Spleen (tissue), 11 donors: ENCODE data around the gene ICE2. TPM values are rescaled to one million over a fixed set of nuclear protein-coding genes. Genes with fewer than 3 reads are reported as not detected.

Experiments
- DNase-seq: peaks from one replicate; pipeline ENCODE4 v3.0.0-alpha.2; 2020
- H3K27ac ChIP-seq, 8 donors: fragments of 200-600 bp; sonication (generic) in 7 of 8; 1 replicate in 4 of 8; 2 replicates in 4 of 8; pipeline versions ENCODE4 v1.5.0 to v1.8.0; 2016 to 2021; ENCODE audit warnings: inconsistent platforms in 4 of 8, mild to moderate bottlenecking in 4 of 8, moderate library complexity in 1 of 8
- H3K27me3 ChIP-seq, 7 donors: fragments of 200-600 bp; sonication (generic) in 6 of 7; replicated peaks in 1 of 7; 1 replicate in 4 of 7; 2 replicates in 3 of 7; pipeline versions ENCODE4 v1.5.0 to v1.8.0; 2016 to 2021; ENCODE audit warnings: inconsistent platforms in 3 of 7, mild to moderate bottlenecking in 1 of 7
- H3K36me3 ChIP-seq, 6 donors: fragments of 200-600 bp; sonication (generic) in 5 of 6; 1 replicate in 4 of 6; 2 replicates in 2 of 6; pipeline versions ENCODE4 v1.5.0 to v1.8.0; 2016 to 2021; ENCODE audit warnings: inconsistent platforms in 2 of 6
- H3K4me1 ChIP-seq, 6 donors: fragments of 200-600 bp; sonication (generic) in 5 of 6; 1 replicate in 3 of 6; 2 replicates in 3 of 6; pipeline versions ENCODE4 v1.5.0 to v1.8.0; 2016 to 2021; ENCODE audit warnings: inconsistent platforms in 3 of 6
- H3K4me3 ChIP-seq, 8 donors: fragments of 200-600 bp; sonication (generic) in 7 of 8; 1 replicate in 4 of 8; 2 replicates in 4 of 8; pipeline versions ENCODE4 v1.5.0 to v1.8.0; 2016 to 2021; ENCODE audit warnings: inconsistent platforms in 4 of 8, mild to moderate bottlenecking in 4 of 8, moderate library complexity in 2 of 8
- H3K9me3 ChIP-seq, 8 donors: fragments of 200-600 bp; sonication (generic) in 7 of 8; 1 replicate in 4 of 8; 2 replicates in 4 of 8; pipeline versions ENCODE4 v1.5.0 to v1.8.0; 2016 to 2021; ENCODE audit warnings: inconsistent platforms in 4 of 8
- POLR2A ChIP-seq, 3 donors: fragments of 450-650 bp; IDR thresholded peaks; one replicate each; pipeline ENCODE4 v1.5.1; 2017; ENCODE audit warnings: antibody characterized with exemption in 3 of 3, mild to moderate bottlenecking in 1 of 3
- POLR2AphosphoS5 ChIP-seq, 3 donors: sonication (generic); formaldehyde crosslinking; IDR thresholded peaks; one replicate each; pipeline ENCODE4 v1.5.1; 2017; ENCODE audit warnings: antibody characterized with exemption in 3 of 3
- WGBS, 5 donors: extraction: QIAGEN DNeasy Blood & Tissue Kit in 3 of 5; methylation state at CpG; one replicate each; pipeline versions ENCODE4 v1.1.5 to v1.1.7; 2013 to 2018; 5-methylcytosine and 5-hydroxymethylcytosine counted together
- intact Hi-C: fragments of 100-400 bp; cut with DNase I; formaldehyde crosslinking; loops from one replicate; pipeline ENCODE4 v1.15.0; 2023; ENCODE audit warnings: low total_unique reads
- polyA plus RNA-seq, 3 donors: library from polyadenylated mRNA; stranded (reverse); fragments of 200-250 nt; gene quantifications; one replicate each; pipeline ENCODE4 v1.2.1, GENCODE V29; 2013
- total RNA-seq, 7 donors: library from RNA; depleted of rRNA in 3 of 7; stranded (reverse); fragments of >200 nt in 3 of 7; fragmentation: NEBNext Ultra II Directional in 4 of 7; extraction: Animal tissue kit (Norgen Biotek cat#: 25700) in 4 of 7; gene quantifications; one replicate each; pipeline versions ENCODE4 v1.1.0 to v1.2.1, GENCODE V29; 2016 to 2021
- TF ChIP-seq, protein P1 (sequence below), 11 experiments: fragments of 200-600 bp in 7 of 11; fragments of 450-650 bp in 4 of 11; sonication (generic) in 4 of 11; IDR thresholded peaks in 8 of 11; conservative IDR thresholded peaks in 3 of 11; 1 replicate in 7 of 11; 2 replicates in 4 of 11; pipeline versions ENCODE4 v1.4.0 to v1.8.0; 2016 to 2021; ENCODE audit warnings: antibody characterized with exemption in 11 of 11, inconsistent platforms in 4 of 11, mild to moderate bottlenecking in 1 of 11
- donor health status: healthy with polysubstance abuse.
- donor health status: DM: no; HTN: no; CAD: no; lungs with moderate emphysema.
- donor health status: DM: no; HTN: no; CAD: no.
- donor health status: Bipolar disorder and iron deficiency.
- donor health status: healthy.
- donor health status: DM: no; HTN: no; CAD: no.
- donor health status: DM: yes; HTN: yes; CAD: no.

Gene ICE2
- total and polyA plus RNA-seq, 10 donors: 15.8 to 66.4 (median 46.9) TPM

DNA sequence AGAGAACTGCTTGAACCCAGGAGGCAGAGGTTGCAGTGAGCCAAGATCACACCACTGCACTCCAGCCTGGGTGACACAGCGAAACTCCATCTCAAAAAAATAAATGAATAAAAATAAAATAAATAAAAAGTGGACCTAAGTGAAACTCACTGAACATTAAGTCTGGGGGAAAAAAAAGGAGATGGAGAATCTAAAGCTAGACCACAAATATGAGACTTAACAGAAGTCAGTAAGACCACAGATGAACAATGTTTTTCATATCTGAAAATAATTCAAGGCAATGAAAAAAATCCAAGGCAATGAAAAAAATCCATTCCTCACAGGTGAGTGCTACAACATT, 99.8 kb downstream of the ICE2 start:
- WGBS, 5 donors: 95 to 100% (median 100%) methylated on average over 1 of the region's 1 CpG
- peaks cover 0 to 54% (median 7%) of the 10 kb centered on the region in 6 donors for H3K4me1 ChIP-seq
- H3K27me3 ChIP-seq: no peaks in the 10 kb centered on the region
- TF ChIP-seq, protein P1, sequence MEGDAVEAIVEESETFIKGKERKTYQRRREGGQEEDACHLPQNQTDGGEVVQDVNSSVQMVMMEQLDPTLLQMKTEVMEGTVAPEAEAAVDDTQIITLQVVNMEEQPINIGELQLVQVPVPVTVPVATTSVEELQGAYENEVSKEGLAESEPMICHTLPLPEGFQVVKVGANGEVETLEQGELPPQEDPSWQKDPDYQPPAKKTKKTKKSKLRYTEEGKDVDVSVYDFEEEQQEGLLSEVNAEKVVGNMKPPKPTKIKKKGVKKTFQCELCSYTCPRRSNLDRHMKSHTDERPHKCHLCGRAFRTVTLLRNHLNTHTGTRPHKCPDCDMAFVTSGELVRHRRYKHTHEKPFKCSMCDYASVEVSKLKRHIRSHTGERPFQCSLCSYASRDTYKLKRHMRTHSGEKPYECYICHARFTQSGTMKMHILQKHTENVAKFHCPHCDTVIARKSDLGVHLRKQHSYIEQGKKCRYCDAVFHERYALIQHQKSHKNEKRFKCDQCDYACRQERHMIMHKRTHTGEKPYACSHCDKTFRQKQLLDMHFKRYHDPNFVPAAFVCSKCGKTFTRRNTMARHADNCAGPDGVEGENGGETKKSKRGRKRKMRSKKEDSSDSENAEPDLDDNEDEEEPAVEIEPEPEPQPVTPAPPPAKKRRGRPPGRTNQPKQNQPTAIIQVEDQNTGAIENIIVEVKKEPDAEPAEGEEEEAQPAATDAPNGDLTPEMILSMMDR (IDR thresholded peaks at IDR 0.05 in 8 of 11, conservative IDR thresholded peaks at IDR 0.05 in 3 of 11): no peak
- no peak for TF ChIP-seq POLR2AphosphoS5 (IDR thresholded peaks at IDR 0.05)
- no peak for TF ChIP-seq POLR2A (IDR thresholded peaks at IDR 0.05)
- H3K9me3 ChIP-seq: no peaks in the 10 kb centered on the region
- no peak overlapping the region for H3K4me3 ChIP-seq
- intact Hi-C loops: no loop called here
- H3K36me3 ChIP-seq: peaks cover 0 to 100% (median 28%) of the 10 kb centered on the region in 6 donors
- no peak overlapping the region for H3K27ac ChIP-seq
- no peak for DNase-seq

DNA sequence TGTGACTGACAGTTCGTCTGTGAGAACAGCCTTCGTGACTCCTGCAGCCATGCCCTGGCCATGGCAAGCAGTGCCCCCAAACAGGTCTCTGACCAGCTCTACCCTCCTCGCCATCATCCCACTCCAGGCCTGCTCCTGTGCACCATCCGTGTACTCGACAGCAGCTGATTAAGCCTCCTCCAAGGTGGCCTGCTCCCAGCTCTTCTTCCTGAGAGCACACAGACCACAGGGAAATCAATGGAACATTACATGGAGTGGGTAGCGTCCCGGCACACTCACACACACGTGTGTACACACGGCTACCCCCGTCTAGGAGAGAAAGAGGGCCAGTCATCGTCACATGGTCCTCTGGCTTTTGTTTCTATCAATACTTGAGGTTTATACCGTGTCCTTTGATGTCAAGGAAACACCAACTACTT, 102.3 kb downstream of the ICE2 start:
- H3K36me3 ChIP-seq: peaks cover 0 to 97% (median 26%) of the 10 kb centered on the region in 6 donors
- DNase-seq: no peak
- H3K9me3 ChIP-seq: no peaks in the 10 kb centered on the region
- WGBS, 5 donors: 77 to 93% (median 90%) methylated on average over 9 to 12 of the region's 12 CpGs
- no peaks in the 10 kb centered on the region for H3K27me3 ChIP-seq
- TF ChIP-seq POLR2A (IDR thresholded peaks at IDR 0.05) (no peak), POLR2AphosphoS5 (IDR thresholded peaks at IDR 0.05) (peak in 2 of 3 donors; percentile 9 to 20)
- TF ChIP-seq, protein P1 (IDR thresholded peaks at IDR 0.05 in 8 of 11, conservative IDR thresholded peaks at IDR 0.05 in 3 of 11): no peak
- no peak overlapping the region for H3K4me3 ChIP-seq
- intact Hi-C loops: no loop called here
- peak overlapping the region in 1 of 8 donors; percentile 10 for H3K27ac ChIP-seq
- H3K4me1 ChIP-seq: peaks cover 0 to 59% (median 12%) of the 10 kb centered on the region in 6 donors

DNA sequence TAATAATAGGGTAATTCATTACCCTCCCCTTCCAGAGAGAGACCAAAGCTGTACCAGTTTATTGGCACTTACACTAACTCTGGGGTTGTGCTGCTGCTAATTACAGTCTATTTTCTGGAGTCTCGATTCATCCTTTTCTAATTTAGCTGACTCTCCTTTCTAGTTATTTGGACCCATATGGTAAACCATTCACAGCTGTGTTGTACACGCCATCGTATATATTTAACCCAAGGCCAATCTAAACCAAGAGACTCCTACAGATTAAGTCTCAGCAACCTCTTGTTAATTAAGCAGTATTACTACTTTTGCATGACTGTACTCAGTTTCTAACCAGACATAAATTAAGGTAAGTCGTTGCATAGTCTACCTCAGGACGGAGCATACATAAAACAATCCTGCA, 103.6 kb downstream of the ICE2 start:
- TF ChIP-seq, protein P1 (IDR thresholded peaks at IDR 0.05 in 8 of 11, conservative IDR thresholded peaks at IDR 0.05 in 3 of 11): no peak
- TF ChIP-seq POLR2AphosphoS5 (IDR thresholded peaks at IDR 0.05) (no peak), POLR2A (IDR thresholded peaks at IDR 0.05) (no peak)
- WGBS, 5 donors: 87 to 95% (median 90%) methylated on average over 5 of the region's 5 CpGs
- intact Hi-C loops: no loop called here
- peaks cover 0 to 97% (median 26%) of the 10 kb centered on the region in 6 donors for H3K36me3 ChIP-seq
- no peak overlapping the region for H3K4me3 ChIP-seq
- peaks cover 0 to 61% (median 13%) of the 10 kb centered on the region in 6 donors for H3K4me1 ChIP-seq
- H3K27me3 ChIP-seq: no peaks in the 10 kb centered on the region
- no peak for DNase-seq
- H3K27ac ChIP-seq: no peak overlapping the region
- no peaks in the 10 kb centered on the region for H3K9me3 ChIP-seq

DNA sequence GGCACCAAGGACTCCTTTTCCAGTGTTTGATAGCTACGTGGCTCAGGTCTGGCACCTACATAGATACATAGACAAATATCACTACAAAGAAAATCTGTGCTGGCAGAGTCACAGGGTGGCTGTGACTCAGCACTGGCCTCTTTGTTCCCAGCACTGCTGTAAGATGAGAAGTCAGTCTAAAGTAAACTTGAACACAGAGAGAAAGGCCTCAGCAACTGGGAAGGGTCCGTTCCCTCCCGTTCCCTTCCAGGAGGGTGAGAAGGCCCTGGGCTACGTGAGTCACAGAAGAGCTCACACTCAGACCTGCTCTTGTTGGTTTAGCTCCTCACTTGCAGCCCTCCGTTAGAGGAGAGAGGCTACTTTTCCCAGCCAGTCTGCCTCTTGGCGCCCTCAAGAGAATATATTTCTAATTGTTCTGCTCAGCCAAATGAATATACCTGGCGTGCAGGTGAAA, 104.3 kb downstream of the ICE2 start:
- Histone ChIP-seq H3K27me3 (no peaks in the 10 kb centered on the region), H3K9me3 (no peaks in the 10 kb centered on the region), H3K36me3 (peaks cover 0 to 97% (median 23%) of the 10 kb centered on the region in 6 donors), H3K4me3 (no peak overlapping the region), H3K4me1 (peaks cover 0 to 61% (median 16%) of the 10 kb centered on the region in 6 donors), H3K27ac (peak overlapping the region in 2 of 8 donors; percentile 24 to 55)
- intact Hi-C loops: no loop called here
- WGBS, 5 donors: 73 to 91% (median 89%) methylated on average over 7 of the region's 7 CpGs
- TF ChIP-seq, protein P1 (IDR thresholded peaks at IDR 0.05 in 8 of 11, conservative IDR thresholded peaks at IDR 0.05 in 3 of 11): no peak
- no peak for TF ChIP-seq POLR2A (IDR thresholded peaks at IDR 0.05)
- TF ChIP-seq POLR2AphosphoS5 (IDR thresholded peaks at IDR 0.05): no peak
- DNase-seq: no peak
